H1 (cell line): Measurements from ENCODE around the gene RFT1. TPM values are rescaled to one million over a fixed set of nuclear protein-coding genes. Genes with fewer than 3 reads are reported as not detected.

ENCODE experiments used
- ASH2L ChIP-seq: fragments of 200-600, 300-600 bp; sonication (generic); IDR thresholded peaks from one replicate; pipeline ENCODE4 v1.7.1; 2017; ENCODE audit warnings: low read length
- CHD2 ChIP-seq: IDR thresholded peaks from 2 replicates; pipeline ENCODE4 v1.6.1; 2012; ENCODE audit warnings: low read length, improper control_type of control experiment
- JUND ChIP-seq: IDR thresholded peaks from 2 replicates; pipeline ENCODE4 v1.6.1; 2011; ENCODE audit warnings: mild to moderate bottlenecking, improper control_type of control experiment, low read length
- KDM1A ChIP-seq: fragments of 200-600, 300-600 bp; sonication (generic); IDR thresholded peaks from 2 replicates; pipeline ENCODE4 v1.7.1; 2016; ENCODE audit warnings: mild to moderate bottlenecking, low read length, borderline replicate concordance
- polyA plus RNA-seq, 7 experiments: library from polyadenylated mRNA; depleted of rRNA in 3 of 7; stranded (reverse) in 5 of 7; unstranded in 2 of 7; fragments of >200 nt in 5 of 7; fragments of 200-250 nt in 2 of 7; gene quantifications; 1 replicate in 5 of 7; 2 replicates in 1 of 7; 4 replicates in 1 of 7; pipeline versions ENCODE4 v1.2.1 to v1.2.3, GENCODE V29; 2011 to 2013; ENCODE audit warnings: missing spikeins in 2 of 7, mixed read lengths in 2 of 7
- total RNA-seq: library from RNA; stranded (reverse); fragmentation: NEBNext Ultra II Directional; extraction: Animal tissue kit (Norgen Biotek cat#: 25700); gene quantifications from 2 replicates; pipeline ENCODE4 v1.2.1, GENCODE V29; 2021
- TF ChIP-seq, protein P1 (sequence below): fragments of 300-600 bp; sonication (generic); IDR thresholded peaks from 2 replicates; pipeline ENCODE4 v1.7.1; 2012; ENCODE audit warnings: low read length, moderate library complexity, mild to moderate bottlenecking, inconsistent platforms; ENCODE audit not compliant: insufficient replicate concordance
- TF ChIP-seq, protein P2 (sequence below): IDR thresholded peaks from 2 replicates; pipeline ENCODE4 v1.6.1; 2012; ENCODE audit warnings: inconsistent platforms

RFT1 gene
- total and polyA plus RNA-seq, 2 of the 8 experiments (the other 6 are each of a cell fraction or from before 2014, with no cell fraction given): 27.7 to 42.4 TPM

GRCh38 chr3:53149006-53149690 is 18.9 kb upstream of the RFT1 start (continued):
- TF ChIP-seq, protein P1, sequence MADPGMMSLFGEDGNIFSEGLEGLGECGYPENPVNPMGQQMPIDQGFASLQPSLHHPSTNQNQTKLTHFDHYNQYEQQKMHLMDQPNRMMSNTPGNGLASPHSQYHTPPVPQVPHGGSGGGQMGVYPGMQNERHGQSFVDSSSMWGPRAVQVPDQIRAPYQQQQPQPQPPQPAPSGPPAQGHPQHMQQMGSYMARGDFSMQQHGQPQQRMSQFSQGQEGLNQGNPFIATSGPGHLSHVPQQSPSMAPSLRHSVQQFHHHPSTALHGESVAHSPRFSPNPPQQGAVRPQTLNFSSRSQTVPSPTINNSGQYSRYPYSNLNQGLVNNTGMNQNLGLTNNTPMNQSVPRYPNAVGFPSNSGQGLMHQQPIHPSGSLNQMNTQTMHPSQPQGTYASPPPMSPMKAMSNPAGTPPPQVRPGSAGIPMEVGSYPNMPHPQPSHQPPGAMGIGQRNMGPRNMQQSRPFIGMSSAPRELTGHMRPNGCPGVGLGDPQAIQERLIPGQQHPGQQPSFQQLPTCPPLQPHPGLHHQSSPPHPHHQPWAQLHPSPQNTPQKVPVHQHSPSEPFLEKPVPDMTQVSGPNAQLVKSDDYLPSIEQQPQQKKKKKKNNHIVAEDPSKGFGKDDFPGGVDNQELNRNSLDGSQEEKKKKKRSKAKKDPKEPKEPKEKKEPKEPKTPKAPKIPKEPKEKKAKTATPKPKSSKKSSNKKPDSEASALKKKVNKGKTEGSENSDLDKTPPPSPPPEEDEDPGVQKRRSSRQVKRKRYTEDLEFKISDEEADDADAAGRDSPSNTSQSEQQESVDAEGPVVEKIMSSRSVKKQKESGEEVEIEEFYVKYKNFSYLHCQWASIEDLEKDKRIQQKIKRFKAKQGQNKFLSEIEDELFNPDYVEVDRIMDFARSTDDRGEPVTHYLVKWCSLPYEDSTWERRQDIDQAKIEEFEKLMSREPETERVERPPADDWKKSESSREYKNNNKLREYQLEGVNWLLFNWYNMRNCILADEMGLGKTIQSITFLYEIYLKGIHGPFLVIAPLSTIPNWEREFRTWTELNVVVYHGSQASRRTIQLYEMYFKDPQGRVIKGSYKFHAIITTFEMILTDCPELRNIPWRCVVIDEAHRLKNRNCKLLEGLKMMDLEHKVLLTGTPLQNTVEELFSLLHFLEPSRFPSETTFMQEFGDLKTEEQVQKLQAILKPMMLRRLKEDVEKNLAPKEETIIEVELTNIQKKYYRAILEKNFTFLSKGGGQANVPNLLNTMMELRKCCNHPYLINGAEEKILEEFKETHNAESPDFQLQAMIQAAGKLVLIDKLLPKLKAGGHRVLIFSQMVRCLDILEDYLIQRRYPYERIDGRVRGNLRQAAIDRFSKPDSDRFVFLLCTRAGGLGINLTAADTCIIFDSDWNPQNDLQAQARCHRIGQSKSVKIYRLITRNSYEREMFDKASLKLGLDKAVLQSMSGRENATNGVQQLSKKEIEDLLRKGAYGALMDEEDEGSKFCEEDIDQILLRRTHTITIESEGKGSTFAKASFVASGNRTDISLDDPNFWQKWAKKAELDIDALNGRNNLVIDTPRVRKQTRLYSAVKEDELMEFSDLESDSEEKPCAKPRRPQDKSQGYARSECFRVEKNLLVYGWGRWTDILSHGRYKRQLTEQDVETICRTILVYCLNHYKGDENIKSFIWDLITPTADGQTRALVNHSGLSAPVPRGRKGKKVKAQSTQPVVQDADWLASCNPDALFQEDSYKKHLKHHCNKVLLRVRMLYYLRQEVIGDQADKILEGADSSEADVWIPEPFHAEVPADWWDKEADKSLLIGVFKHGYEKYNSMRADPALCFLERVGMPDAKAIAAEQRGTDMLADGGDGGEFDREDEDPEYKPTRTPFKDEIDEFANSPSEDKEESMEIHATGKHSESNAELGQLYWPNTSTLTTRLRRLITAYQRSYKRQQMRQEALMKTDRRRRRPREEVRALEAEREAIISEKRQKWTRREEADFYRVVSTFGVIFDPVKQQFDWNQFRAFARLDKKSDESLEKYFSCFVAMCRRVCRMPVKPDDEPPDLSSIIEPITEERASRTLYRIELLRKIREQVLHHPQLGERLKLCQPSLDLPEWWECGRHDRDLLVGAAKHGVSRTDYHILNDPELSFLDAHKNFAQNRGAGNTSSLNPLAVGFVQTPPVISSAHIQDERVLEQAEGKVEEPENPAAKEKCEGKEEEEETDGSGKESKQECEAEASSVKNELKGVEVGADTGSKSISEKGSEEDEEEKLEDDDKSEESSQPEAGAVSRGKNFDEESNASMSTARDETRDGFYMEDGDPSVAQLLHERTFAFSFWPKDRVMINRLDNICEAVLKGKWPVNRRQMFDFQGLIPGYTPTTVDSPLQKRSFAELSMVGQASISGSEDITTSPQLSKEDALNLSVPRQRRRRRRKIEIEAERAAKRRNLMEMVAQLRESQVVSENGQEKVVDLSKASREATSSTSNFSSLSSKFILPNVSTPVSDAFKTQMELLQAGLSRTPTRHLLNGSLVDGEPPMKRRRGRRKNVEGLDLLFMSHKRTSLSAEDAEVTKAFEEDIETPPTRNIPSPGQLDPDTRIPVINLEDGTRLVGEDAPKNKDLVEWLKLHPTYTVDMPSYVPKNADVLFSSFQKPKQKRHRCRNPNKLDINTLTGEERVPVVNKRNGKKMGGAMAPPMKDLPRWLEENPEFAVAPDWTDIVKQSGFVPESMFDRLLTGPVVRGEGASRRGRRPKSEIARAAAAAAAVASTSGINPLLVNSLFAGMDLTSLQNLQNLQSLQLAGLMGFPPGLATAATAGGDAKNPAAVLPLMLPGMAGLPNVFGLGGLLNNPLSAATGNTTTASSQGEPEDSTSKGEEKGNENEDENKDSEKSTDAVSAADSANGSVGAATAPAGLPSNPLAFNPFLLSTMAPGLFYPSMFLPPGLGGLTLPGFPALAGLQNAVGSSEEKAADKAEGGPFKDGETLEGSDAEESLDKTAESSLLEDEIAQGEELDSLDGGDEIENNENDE: no peak
- TF ChIP-seq ASH2L (no peak), CHD2 (no peak), JUND (no peak), KDM1A (no peak)
- TF ChIP-seq, protein P2, sequence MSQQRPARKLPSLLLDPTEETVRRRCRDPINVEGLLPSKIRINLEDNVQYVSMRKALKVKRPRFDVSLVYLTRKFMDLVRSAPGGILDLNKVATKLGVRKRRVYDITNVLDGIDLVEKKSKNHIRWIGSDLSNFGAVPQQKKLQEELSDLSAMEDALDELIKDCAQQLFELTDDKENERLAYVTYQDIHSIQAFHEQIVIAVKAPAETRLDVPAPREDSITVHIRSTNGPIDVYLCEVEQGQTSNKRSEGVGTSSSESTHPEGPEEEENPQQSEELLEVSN: no peak
- TF ChIP-seq, all 59 proteins: peak for 0
